H1 (cell line): Measurements from ENCODE around the gene EPB41L5. TPM values are rescaled to one million over a fixed set of nuclear protein-coding genes. Genes with fewer than 3 reads are reported as not detected.

Experiments
- CTCF ChIA-PET: fragments of 300-600 bp; sonication (Branson Sonifier 250); formaldehyde crosslinking; loops from one replicate; lab custom pipeline; 2021; ENCODE audit not compliant: partially characterized antibody; lab: Charles Lee
- POLR2A ChIA-PET: fragments of 300-600 bp; sonication (Branson Sonifier 250); formaldehyde crosslinking; loops from one replicate; lab custom pipeline; 2021; ENCODE audit warnings: inconsistent platforms; ENCODE audit not compliant: partially characterized antibody; lab: Charles Lee
- DNase-seq, 2 experiments: peaks; one replicate each; pipeline versions ENCODE4 v3.0.0 to v3.0.0-alpha.2; 2010 to 2022; ENCODE audit warnings: low spot score in 2 of 2, low read depth in 1 of 2, mixed read lengths in 1 of 2
- FAIRE-seq: peaks from 2 replicates; lab custom pipeline; 2011; peaks lifted over from hg19 to GRCh38; lab: Jason Lieb, UNC
- H2AFZ ChIP-seq: 2 replicates; pipeline ENCODE4 v1.8.1; 2012; ENCODE audit warnings: low read length, inconsistent platforms
- H2AK5ac ChIP-seq: 2 replicates; pipeline ENCODE4 v1.6.1; 2013; ENCODE audit warnings: low read depth, low read length
- H2BK120ac ChIP-seq: replicated peaks from 2 replicates; pipeline ENCODE3; 2013; ENCODE audit warnings: low read depth, low read length, inconsistent platforms
- H2BK12ac ChIP-seq: 2 replicates; pipeline ENCODE4 v1.6.1; 2013; ENCODE audit warnings: low read depth, low read length
- H2BK15ac ChIP-seq: 2 replicates; pipeline ENCODE4 v1.6.1; 2013; ENCODE audit warnings: low read length
- H2BK20ac ChIP-seq: 2 replicates; pipeline ENCODE4 v1.6.1; 2013; ENCODE audit warnings: low read length
- H2BK5ac ChIP-seq: 2 replicates; pipeline ENCODE4 v1.6.1; 2013; ENCODE audit warnings: low read depth, low read length
- H3K14ac ChIP-seq: 2 replicates; pipeline ENCODE4 v1.6.1; 2013; ENCODE audit warnings: inconsistent platforms; ENCODE audit not compliant: insufficient read length
- H3K18ac ChIP-seq: 2 replicates; pipeline ENCODE4 v1.6.1; 2013; ENCODE audit warnings: low read length; ENCODE audit errors: extremely low read depth
- H3K23ac ChIP-seq: 2 replicates; pipeline ENCODE4 v1.6.1; 2013; ENCODE audit warnings: inconsistent platforms; ENCODE audit not compliant: insufficient read length
- H3K23me2 ChIP-seq: 2 replicates; pipeline ENCODE4 v1.6.1; 2013; ENCODE audit warnings: low read depth, low read length
- H3K27ac ChIP-seq: 2 replicates; pipeline ENCODE4 v1.6.1; 2011; ENCODE audit warnings: low read depth, low read length, inconsistent platforms
- H3K27me3 ChIP-seq, 4 experiments: replicated peaks in 1 of 4; 1 replicate in 1 of 4; 2 replicates in 3 of 4; pipeline versions ENCODE4 v1.6.1 to v1.8.1; 2011 to 2013; ENCODE audit warnings: low read length in 3 of 4, mild to moderate bottlenecking in 3 of 4, inconsistent platforms in 2 of 4, mixed read lengths in 2 of 4, moderate library complexity in 1 of 4; ENCODE audit not compliant: control insufficient read depth in 3 of 4, insufficient read depth in 3 of 4; ENCODE audit errors: extremely low read depth in 1 of 4
- H3K36me3 ChIP-seq, 4 experiments: 2 replicates each; pipeline versions ENCODE4 v1.6.1 to v1.8.1; 2011 to 2013; ENCODE audit warnings: mild to moderate bottlenecking in 4 of 4, low read length in 3 of 4, moderate library complexity in 2 of 4, control low read depth in 1 of 4, inconsistent platforms in 1 of 4; ENCODE audit not compliant: insufficient read depth in 4 of 4, control insufficient read depth in 2 of 4
- H3K4ac ChIP-seq: replicated peaks from 2 replicates; pipeline ENCODE3; 2013; ENCODE audit warnings: low read length, low read depth, mixed read lengths, inconsistent platforms; ENCODE audit not compliant: insufficient read length
- H3K4me1 ChIP-seq, 4 experiments: replicated peaks in 1 of 4; 1 replicate in 1 of 4; 2 replicates in 3 of 4; pipeline versions ENCODE4 v1.6.1 to v1.8.1; 2011 to 2013; ENCODE audit warnings: low read length in 3 of 4, inconsistent platforms in 2 of 4, mixed read lengths in 1 of 4; ENCODE audit not compliant: insufficient read depth in 4 of 4, control insufficient read depth in 3 of 4
- H3K4me2 ChIP-seq, 2 experiments: 2 replicates each; pipeline versions ENCODE4 v1.6.1 to v1.8.1; 2011 to 2013; ENCODE audit warnings: low read depth in 2 of 2, low read length in 2 of 2, control low read depth in 1 of 2, inconsistent platforms in 1 of 2, mild to moderate bottlenecking in 1 of 2; ENCODE audit not compliant: insufficient read depth in 1 of 2
- H3K4me3 ChIP-seq, 4 experiments: fragments of 200-600, 300-600 bp in 1 of 4; sonication (generic), shearing (Covaris generic), sonication (Bioruptor Twin) in 1 of 4; 2 replicates each; pipeline versions ENCODE4 v1.5.1 to v1.8.1; 2011 to 2016; ENCODE audit warnings: low read length in 4 of 4, low read depth in 3 of 4, control low read depth in 2 of 4, inconsistent platforms in 2 of 4, mild to moderate bottlenecking in 2 of 4, mixed read lengths in 1 of 4, moderate library complexity in 1 of 4; ENCODE audit not compliant: insufficient read depth in 2 of 4; ENCODE audit errors: extremely low read depth in 1 of 4
- H3K56ac ChIP-seq: replicated peaks from 2 replicates; pipeline ENCODE3; 2013; ENCODE audit warnings: low read depth, mild to moderate bottlenecking, mixed read lengths, low read length, inconsistent platforms; ENCODE audit not compliant: insufficient read length
- H3K79me1 ChIP-seq: 2 replicates; pipeline ENCODE4 v1.6.1; 2013; ENCODE audit warnings: low read depth, low read length, control low read depth
- H3K79me2 ChIP-seq, 2 experiments: 2 replicates each; pipeline versions ENCODE4 v1.6.1 to v1.8.1; 2012 to 2013; ENCODE audit warnings: low read length in 2 of 2, mild to moderate bottlenecking in 2 of 2, inconsistent platforms in 1 of 2; ENCODE audit not compliant: insufficient read depth in 2 of 2, control insufficient read depth in 1 of 2
- H3K9ac ChIP-seq, 4 experiments: replicated peaks in 1 of 4; 1 replicate in 1 of 4; 2 replicates in 3 of 4; pipeline versions ENCODE4 v1.6.1 to v1.8.1; 2011 to 2013; ENCODE audit warnings: low read depth in 3 of 4, low read length in 3 of 4, control low read depth in 2 of 4, mild to moderate bottlenecking in 2 of 4, moderate library complexity in 2 of 4, inconsistent platforms in 1 of 4; ENCODE audit errors: extremely low read depth in 1 of 4
- H3K9me3 ChIP-seq, 2 experiments: 2 replicates each; pipeline versions ENCODE4 v1.6.1 to v1.8.1; 2012 to 2013; ENCODE audit warnings: mild to moderate bottlenecking in 2 of 2, moderate library complexity in 2 of 2, control low read depth in 1 of 2, inconsistent platforms in 1 of 2, low read depth in 1 of 2, low read length in 1 of 2, mixed read lengths in 1 of 2; ENCODE audit not compliant: insufficient read depth in 2 of 2
- H4K20me1 ChIP-seq, 2 experiments: replicated peaks in 1 of 2; 2 replicates each; pipeline versions ENCODE3 to v1.8.1; 2011 to 2013; ENCODE audit warnings: inconsistent platforms in 2 of 2, low read length in 2 of 2, mild to moderate bottlenecking in 1 of 2; ENCODE audit not compliant: insufficient read depth in 2 of 2, control insufficient read depth in 1 of 2
- H4K5ac ChIP-seq: 2 replicates; pipeline ENCODE4 v1.6.1; 2013; ENCODE audit warnings: low read length, low read depth, mixed read lengths, inconsistent platforms; ENCODE audit not compliant: insufficient read length
- H4K8ac ChIP-seq: 2 replicates; pipeline ENCODE4 v1.8.0; 2013; ENCODE audit warnings: mild to moderate bottlenecking, moderate library complexity, low read length, inconsistent platforms; ENCODE audit not compliant: insufficient read depth; ENCODE audit errors: extremely low read depth
- H4K91ac ChIP-seq: replicated peaks from 2 replicates; pipeline ENCODE3; 2013; ENCODE audit warnings: low read length, mixed read lengths, inconsistent platforms; ENCODE audit not compliant: insufficient read length
- BRCA1 ChIP-seq: IDR thresholded peaks from 2 replicates; pipeline ENCODE4 v1.6.1; 2012; ENCODE audit warnings: low read depth, low read length, improper control_type of control experiment
- CHD2 ChIP-seq: IDR thresholded peaks from 2 replicates; pipeline ENCODE4 v1.6.1; 2012; ENCODE audit warnings: low read length, improper control_type of control experiment
- CTCF ChIP-seq, 3 experiments: IDR thresholded peaks; 1 replicate in 2 of 3; 2 replicates in 1 of 3; pipeline versions ENCODE4 v1.5.1 to v1.6.1; 2011; ENCODE audit warnings: low read length in 3 of 3, mild to moderate bottlenecking in 3 of 3, inconsistent platforms in 2 of 3, low read depth in 1 of 3, moderate library complexity in 1 of 3; ENCODE audit not compliant: insufficient read depth in 1 of 3; ENCODE audit errors: control extremely low read depth in 1 of 3
- NRF1 ChIP-seq: IDR thresholded peaks from 2 replicates; pipeline ENCODE4 v1.6.1; 2011; ENCODE audit warnings: mild to moderate bottlenecking, low read depth, low read length, improper control_type of control experiment
- SIRT6 ChIP-seq: IDR thresholded peaks from one replicate; pipeline ENCODE4 v1.7.1; 2012; ENCODE audit warnings: low read length, inconsistent platforms
- TAF1 ChIP-seq: IDR thresholded peaks from 2 replicates; pipeline ENCODE4 v1.6.1; 2011; ENCODE audit warnings: mild to moderate bottlenecking, low read depth, low read length
- TCF12 ChIP-seq: IDR thresholded peaks from 2 replicates; pipeline ENCODE4 v1.6.1; 2011; ENCODE audit warnings: low read depth, mild to moderate bottlenecking, low read length
- polyA plus RNA-seq, 7 experiments: library from polyadenylated mRNA; depleted of rRNA in 3 of 7; stranded (reverse) in 5 of 7; unstranded in 2 of 7; fragments of >200 nt in 5 of 7; fragments of 200-250 nt in 2 of 7; gene quantifications; 1 replicate in 5 of 7; 2 replicates in 1 of 7; 4 replicates in 1 of 7; pipeline versions ENCODE4 v1.2.1 to v1.2.3, GENCODE V29; 2011 to 2013; ENCODE audit warnings: missing spikeins in 2 of 7, mixed read lengths in 2 of 7
- total RNA-seq: library from RNA; stranded (reverse); fragmentation: NEBNext Ultra II Directional; extraction: Animal tissue kit (Norgen Biotek cat#: 25700); gene quantifications from 2 replicates; pipeline ENCODE4 v1.2.1, GENCODE V29; 2021

The EPB41L5 gene
- total and polyA plus RNA-seq, 2 of the 8 experiments (the other 6 are each of a cell fraction or from before 2014, with no cell fraction given): 13.5 to 32.3 TPM

GRCh38 chr2:120004254-120004653, 8.6 kb upstream of the EPB41L5 start:
- Histone ChIP-seq H4K8ac (no peak overlapping the region), H3K4me2 (no peak overlapping the region), H2BK5ac (no peak overlapping the region), H2AFZ (no peak overlapping the region), H3K27me3 (no peaks in the 10 kb centered on the region), H3K27ac (no peak overlapping the region), H3K18ac (no peak overlapping the region), H3K79me2 (no peaks in the 10 kb centered on the region), H3K9me3 (no peaks in the 10 kb centered on the region), H3K56ac (no peak overlapping the region), H3K79me1 (no peaks in the 10 kb centered on the region; the same call in 1 of the 2 replicates), H3K4me1 (no peaks in the 10 kb centered on the region), H2BK20ac (no peak overlapping the region), H3K36me3 (no peaks in the 10 kb centered on the region), H3K9ac (no peak overlapping the region), H4K20me1 (no peaks in the 10 kb centered on the region), H3K23ac (no peak overlapping the region), H2BK12ac (no peak overlapping the region), H3K4me3 (no peak overlapping the region), H3K4ac (no peak overlapping the region), H4K5ac (no peak overlapping the region), H2AK5ac (no peak overlapping the region), H2BK120ac (no peak overlapping the region), H3K14ac (no peak overlapping the region), H3K23me2 (no peaks in the 10 kb centered on the region), H2BK15ac (no peak overlapping the region), H4K91ac (no peak overlapping the region)
- no peak for TF ChIP-seq CTCF (IDR thresholded peaks at IDR 0.05; ENCODE audit: control extremely low read depth in 1 of 3, insufficient read depth in 1 of 3, low read depth in 1 of 3, low read length in 3 of 3)
- no peak for TF ChIP-seq SIRT6
- TF ChIP-seq TCF12: no peak
- TF ChIP-seq BRCA1: no peak
- TF ChIP-seq NRF1: no peak
- TF ChIP-seq TAF1: no peak
- TF ChIP-seq CHD2: no peak
- DNase-seq (no peak), FAIRE-seq (no peak)
- CTCF ChIA-PET: interaction anchor here (1.4 to 2.3 kb wide), 4 partner anchors 14 to 301 kb away, joined by 3 to 7 read pairs (median 5); no protein-coding TSS in a partner anchor
- POLR2A ChIA-PET: interaction anchor here (1.6 to 2.1 kb wide), 3 partner anchors 9 to 18 kb away, joined by 5 to 13 read pairs (median 13); partner anchors contain the start of gene EPB41L5
